ENCODE data around the gene TENT4B.

DNA sequence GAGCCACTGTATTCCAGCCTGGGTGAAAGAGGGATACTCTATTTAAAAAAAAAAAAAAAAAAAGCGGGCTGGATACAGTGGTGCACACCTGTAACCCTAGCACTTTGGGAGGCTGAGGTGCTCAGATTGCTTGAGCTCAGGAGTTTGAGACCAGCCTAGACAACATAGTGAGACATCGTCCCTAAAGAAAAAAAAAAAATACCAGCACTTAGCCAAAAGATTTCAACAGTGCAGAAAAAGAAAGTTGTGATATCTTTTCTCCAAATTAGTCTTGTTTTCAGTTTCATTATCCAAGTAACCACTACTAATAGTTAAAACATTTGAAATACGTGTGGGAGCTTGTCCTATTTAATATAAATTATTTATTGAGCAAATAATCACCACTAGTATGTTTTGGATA lies 48.7 kb downstream of the TENT4B start:
- TF ChIP-seq, protein P1, sequence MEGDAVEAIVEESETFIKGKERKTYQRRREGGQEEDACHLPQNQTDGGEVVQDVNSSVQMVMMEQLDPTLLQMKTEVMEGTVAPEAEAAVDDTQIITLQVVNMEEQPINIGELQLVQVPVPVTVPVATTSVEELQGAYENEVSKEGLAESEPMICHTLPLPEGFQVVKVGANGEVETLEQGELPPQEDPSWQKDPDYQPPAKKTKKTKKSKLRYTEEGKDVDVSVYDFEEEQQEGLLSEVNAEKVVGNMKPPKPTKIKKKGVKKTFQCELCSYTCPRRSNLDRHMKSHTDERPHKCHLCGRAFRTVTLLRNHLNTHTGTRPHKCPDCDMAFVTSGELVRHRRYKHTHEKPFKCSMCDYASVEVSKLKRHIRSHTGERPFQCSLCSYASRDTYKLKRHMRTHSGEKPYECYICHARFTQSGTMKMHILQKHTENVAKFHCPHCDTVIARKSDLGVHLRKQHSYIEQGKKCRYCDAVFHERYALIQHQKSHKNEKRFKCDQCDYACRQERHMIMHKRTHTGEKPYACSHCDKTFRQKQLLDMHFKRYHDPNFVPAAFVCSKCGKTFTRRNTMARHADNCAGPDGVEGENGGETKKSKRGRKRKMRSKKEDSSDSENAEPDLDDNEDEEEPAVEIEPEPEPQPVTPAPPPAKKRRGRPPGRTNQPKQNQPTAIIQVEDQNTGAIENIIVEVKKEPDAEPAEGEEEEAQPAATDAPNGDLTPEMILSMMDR (IDR thresholded peaks at IDR 0.05), result no peak
- TF ChIP-seq YY1 (IDR thresholded peaks at IDR 0.05; ENCODE audit: low read depth) (no peak), EP300 (IDR thresholded peaks at IDR 0.05; ENCODE audit: borderline replicate concordance in 1 of 2, low read depth in 1 of 2, low read length in 1 of 2) (no peak), JUND (IDR thresholded peaks at IDR 0.05) (no peak), POLR2AphosphoS5 (IDR thresholded peaks at IDR 0.05; ENCODE audit: low read depth, low read length) (no peak), GABPA (IDR thresholded peaks at IDR 0.05; ENCODE audit: low read depth) (no peak), MXI1 (IDR thresholded peaks at IDR 0.05; ENCODE audit: low read depth, low read length) (no peak), FOXM1 (IDR thresholded peaks at IDR 0.05; ENCODE audit: low read depth) (no peak), ELF1 (IDR thresholded peaks at IDR 0.05) (no peak), RXRA (IDR thresholded peaks at IDR 0.05; ENCODE audit: borderline replicate concordance, low read depth) (no peak), SIN3A (IDR thresholded peaks at IDR 0.05; ENCODE audit: borderline replicate concordance, low read depth, low read length) (no peak)
- TF ChIP-seq, protein P2, sequence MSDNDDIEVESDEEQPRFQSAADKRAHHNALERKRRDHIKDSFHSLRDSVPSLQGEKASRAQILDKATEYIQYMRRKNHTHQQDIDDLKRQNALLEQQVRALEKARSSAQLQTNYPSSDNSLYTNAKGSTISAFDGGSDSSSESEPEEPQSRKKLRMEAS (IDR thresholded peaks at IDR 0.05; ENCODE audit: low read depth), result no peak
- TF ChIP-seq, protein P3, sequence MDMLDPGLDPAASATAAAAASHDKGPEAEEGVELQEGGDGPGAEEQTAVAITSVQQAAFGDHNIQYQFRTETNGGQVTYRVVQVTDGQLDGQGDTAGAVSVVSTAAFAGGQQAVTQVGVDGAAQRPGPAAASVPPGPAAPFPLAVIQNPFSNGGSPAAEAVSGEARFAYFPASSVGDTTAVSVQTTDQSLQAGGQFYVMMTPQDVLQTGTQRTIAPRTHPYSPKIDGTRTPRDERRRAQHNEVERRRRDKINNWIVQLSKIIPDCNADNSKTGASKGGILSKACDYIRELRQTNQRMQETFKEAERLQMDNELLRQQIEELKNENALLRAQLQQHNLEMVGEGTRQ (IDR thresholded peaks at IDR 0.05; ENCODE audit: borderline replicate concordance, low read depth, low read length), result no peak

Data from SK-N-SH (cell line).